ENCODE measurements around the gene CHFR.

DNA sequence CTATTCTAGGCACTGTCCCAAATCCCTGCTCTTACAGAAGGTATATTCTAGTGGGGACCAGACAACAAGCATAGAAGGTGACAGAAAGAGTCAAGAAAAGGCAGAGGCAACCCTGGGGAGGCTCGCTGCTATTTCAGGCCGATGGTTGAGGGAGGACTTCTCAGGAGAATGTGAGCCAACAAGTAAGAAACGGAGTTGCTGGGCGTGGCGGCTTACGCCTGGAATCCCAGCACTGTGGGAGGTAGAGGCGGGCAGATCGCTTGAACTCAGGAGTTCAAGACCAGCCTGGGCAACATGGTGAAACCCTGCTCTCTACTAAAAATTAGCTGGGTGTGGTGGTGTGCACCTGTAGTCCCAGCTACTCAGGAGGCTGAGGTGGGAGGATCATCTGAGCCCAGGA lies 54.1 kb downstream of the CHFR start:
- TF ChIP-seq EZH2 (IDR thresholded peaks at IDR 0.05; ENCODE audit: insufficient read depth, poor library complexity, severe bottlenecking) (no peak), EZH2phosphoT487 (IDR thresholded peaks at IDR 0.05; ENCODE audit: insufficient read depth, low read depth) (no peak)

Measured in GM23248 (cell line).